ENCODE measurements around the gene RDH16. TPM values are rescaled to one million over a fixed set of nuclear protein-coding genes. Genes with fewer than 3 reads are reported as not detected.
A peak's percentile ranks its signal among the peaks of the same experiment; 100 is the strongest.

The RDH16 gene, protein sequence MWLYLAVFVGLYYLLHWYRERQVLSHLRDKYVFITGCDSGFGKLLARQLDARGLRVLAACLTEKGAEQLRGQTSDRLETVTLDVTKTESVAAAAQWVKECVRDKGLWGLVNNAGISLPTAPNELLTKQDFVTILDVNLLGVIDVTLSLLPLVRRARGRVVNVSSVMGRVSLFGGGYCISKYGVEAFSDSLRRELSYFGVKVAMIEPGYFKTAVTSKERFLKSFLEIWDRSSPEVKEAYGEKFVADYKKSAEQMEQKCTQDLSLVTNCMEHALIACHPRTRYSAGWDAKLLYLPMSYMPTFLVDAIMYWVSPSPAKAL
- total RNA-seq (under 1 TPM; 0.13 to 0.31 TPM), polyA plus RNA-seq (0.20 TPM)

DNA sequence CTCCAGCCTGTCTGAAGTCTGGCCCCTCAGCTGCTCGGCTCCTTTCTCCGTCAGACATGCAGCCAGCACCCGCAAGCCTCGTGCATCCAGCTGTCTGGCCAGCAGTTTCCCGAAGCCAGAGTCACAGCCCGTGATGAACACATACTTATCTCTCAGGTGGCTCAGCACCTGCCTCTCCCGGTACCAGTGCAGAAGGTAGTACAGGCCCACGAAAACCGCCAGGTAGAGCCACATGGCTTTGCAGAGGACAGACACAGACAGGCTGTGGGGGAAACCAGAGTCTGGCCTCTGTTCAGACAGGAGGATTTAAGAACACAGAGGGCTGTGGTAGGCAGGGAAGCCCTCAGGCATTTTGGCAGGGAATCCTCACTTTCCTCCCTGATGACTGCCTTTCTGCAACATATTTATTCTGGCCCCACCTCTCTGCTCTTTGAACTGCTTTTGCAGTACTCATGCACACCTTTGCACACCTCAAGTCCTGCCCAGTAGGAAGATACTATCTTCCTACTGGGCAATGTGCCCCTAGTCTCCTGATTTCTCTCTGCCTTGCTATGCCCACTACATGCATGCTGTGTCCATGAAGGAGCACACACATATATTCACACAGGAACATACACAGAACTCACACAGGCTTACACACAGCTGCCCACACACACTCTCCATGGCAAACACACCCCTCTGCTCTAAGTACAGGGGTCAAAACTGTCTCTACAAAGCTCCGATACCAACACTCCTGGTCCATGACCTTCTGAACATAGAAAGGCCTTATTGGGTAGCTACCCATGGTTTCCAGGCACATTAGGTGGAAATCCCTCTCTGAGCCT, at the start of gene RDH16:
RDH16 (minus strand) TSS at position 380 of the 824 bp plus-strand sequence; CDS start at position 234, 146 bp downstream.
- H3K4me3 ChIP-seq (ENCODE audit: low read length) = no peak within 1 kb of the TSS
- Mint-ChIP-seq H3K27ac (no peak within 1 kb of the TSS), H3K27me3 (peaks cover 8 to 17% of the 10 kb centered on the region in 2 donors), H3K9me3 (peaks cover 0 to 16% (median 5%) of the 10 kb centered on the region in 5 donors), H3K4me3 (no peak within 1 kb of the TSS), H3K36me3 (peaks cover 2 to 30% (median 11%) of the 10 kb centered on the region in 3 donors), H3K4me1 (no peaks in the 10 kb centered on the region)
- no peaks in the 10 kb centered on the region for H3K9me3 ChIP-seq (ENCODE audit: low read length)
- H3K36me3 ChIP-seq (ENCODE audit: insufficient read depth, low read length) = no peaks in the 10 kb centered on the region
- ChIA-PET CTCF (no interaction called here), POLR2A (no interaction called here)
- H3K27me3 ChIP-seq (ENCODE audit: insufficient read depth, low read length, poor library complexity, severe bottlenecking) = no peaks in the 10 kb centered on the region
- H3K27ac ChIP-seq (ENCODE audit: low read depth, low read length) = no peak within 1 kb of the TSS
- no peaks in the 10 kb centered on the region for H3K4me1 ChIP-seq (ENCODE audit: insufficient read depth, low read length)
- DNase-seq = no peak

DNA sequence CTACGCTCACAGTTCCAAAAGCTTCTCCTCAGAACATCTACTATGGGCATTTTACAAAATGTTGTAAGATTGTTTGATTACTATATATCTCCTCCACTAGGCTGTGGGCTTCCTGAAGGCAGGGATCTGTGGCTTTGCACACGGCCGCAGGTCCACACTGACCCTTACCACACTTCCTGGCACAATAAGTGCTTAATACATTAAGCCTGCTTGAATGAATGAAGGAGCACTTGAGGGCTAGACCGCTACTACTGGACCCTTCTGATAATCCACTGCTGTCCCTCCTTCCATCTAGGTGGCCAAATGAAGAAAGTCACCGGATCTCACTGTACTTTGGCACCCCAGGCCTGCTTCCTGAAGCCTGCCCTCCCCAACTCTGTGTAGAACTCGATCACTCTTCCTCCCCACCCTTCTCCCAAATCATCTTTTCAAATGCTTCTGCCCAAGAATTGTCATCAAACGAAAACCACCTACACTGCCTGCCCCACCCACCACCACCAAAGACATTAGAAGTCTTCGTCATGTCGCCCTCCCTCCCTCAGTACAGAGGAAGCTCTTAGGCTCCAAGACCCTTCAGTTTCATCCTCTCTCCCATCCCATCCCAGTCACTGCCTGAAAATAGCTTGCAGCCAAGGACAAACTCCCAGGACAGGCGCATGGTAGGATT, 49.5 kb upstream of the RDH16 start:
- Mint-ChIP-seq H3K4me3 (peak overlapping the region; percentile 81 to 92 (median 86)), H3K4me1 (peaks cover 47 to 68% (median 63%) of the 10 kb centered on the region in 3 donors), H3K36me3 (peaks cover 4 to 35% (median 7%) of the 10 kb centered on the region in 3 donors), H3K9me3 (no peaks in the 10 kb centered on the region), H3K27me3 (no peaks in the 10 kb centered on the region), H3K27ac (peak overlapping the region; percentile 69 to 94 (median 84))
- no peaks in the 10 kb centered on the region for H3K9me3 ChIP-seq (ENCODE audit: low read length)
- no peaks in the 10 kb centered on the region for H3K27me3 ChIP-seq (ENCODE audit: insufficient read depth, low read length, poor library complexity, severe bottlenecking)
- peaks cover 22% of the 10 kb centered on the region for H3K36me3 ChIP-seq (ENCODE audit: insufficient read depth, low read length)
- peak in 1 of 5 donors; percentile 33 for DNase-seq
- peak overlapping the region; percentile 33 for H3K4me3 ChIP-seq (ENCODE audit: low read length)
- peaks cover 56% of the 10 kb centered on the region for H3K4me1 ChIP-seq (ENCODE audit: insufficient read depth, low read length)
- no peak overlapping the region for H3K27ac ChIP-seq (ENCODE audit: low read depth, low read length)
- CTCF ChIA-PET = interaction anchor here (1.2 to 1.9 kb wide), 3 partner anchors 10 to 105 kb away, joined by 5 to 10 read pairs (median 7); partner anchors contain the start of gene STAT6
- POLR2A ChIA-PET = interaction anchor here (1.0 to 1.2 kb wide), 2 partner anchors 105 to 282 kb away, joined by 7 to 10 read pairs; partner anchors contain the start of gene NACA

GRCh38 chr12:57005980-57006808, 48.8 kb upstream of the RDH16 start, which contains the start of gene ZBTB39:
ZBTB39 (minus strand) TSS chr12:57006546; CDS start chr12:57004917, 1,629 bp downstream.
- no peaks in the 10 kb centered on the region for H3K27me3 ChIP-seq (ENCODE audit: insufficient read depth, low read length, poor library complexity, severe bottlenecking)
- ChIA-PET POLR2A (interaction anchor here (1.2 kb wide), 1 partner anchor 106 kb away, joined by 10 read pairs; no protein-coding TSS in a partner anchor), CTCF (interaction anchor here (1.2 to 3.7 kb wide), 6 partner anchors 10 to 249 kb away, joined by 3 to 19 read pairs (median 4); partner anchors contain the start of gene STAT6)
- peaks cover 56% of the 10 kb centered on the region for H3K4me1 ChIP-seq (ENCODE audit: insufficient read depth, low read length)
- H3K9me3 ChIP-seq (ENCODE audit: low read length) = no peaks in the 10 kb centered on the region
- peaks cover 47 to 68% (median 63%) of the 10 kb centered on the region in 3 donors for H3K4me1 Mint-ChIP-seq
- peak within 1 kb of the TSS; percentile 66 for H3K4me3 ChIP-seq (ENCODE audit: low read length)
- peaks cover 4 to 43% (median 7%) of the 10 kb centered on the region in 3 donors for H3K36me3 Mint-ChIP-seq
- peak within 1 kb of the TSS; percentile 84 to 96 (median 90) for H3K27ac Mint-ChIP-seq
- H3K9me3 Mint-ChIP-seq = no peaks in the 10 kb centered on the region
- H3K27ac ChIP-seq (ENCODE audit: low read depth, low read length) = peak within 1 kb of the TSS; percentile 55
- DNase-seq = peak; percentile 61 to 78 (median 65)
- H3K4me3 Mint-ChIP-seq = peak within 1 kb of the TSS; percentile 88 to 96 (median 92)
- no peaks in the 10 kb centered on the region for H3K27me3 Mint-ChIP-seq
- peaks cover 22% of the 10 kb centered on the region for H3K36me3 ChIP-seq (ENCODE audit: insufficient read depth, low read length)

DNA sequence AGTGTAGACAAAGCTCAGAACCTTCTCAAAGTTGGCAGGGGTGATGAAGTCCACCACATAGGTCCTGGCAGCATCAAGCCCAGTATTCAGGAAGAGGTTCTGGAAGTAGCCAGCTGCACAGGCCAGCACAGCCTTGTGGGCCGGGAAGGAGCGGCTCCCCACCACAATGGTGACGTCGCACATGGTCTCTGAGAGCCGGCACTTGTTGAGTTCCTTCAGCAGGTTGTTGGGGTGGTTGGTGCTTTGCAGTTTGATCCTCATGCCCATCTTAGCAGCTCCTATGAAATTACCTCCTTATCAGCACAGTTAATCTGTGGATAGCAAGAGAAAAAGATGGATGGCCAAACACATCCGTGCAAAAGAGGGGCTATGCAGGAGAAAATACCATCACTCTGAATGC, 47.2 kb upstream of the RDH16 start:
- no peaks in the 10 kb centered on the region for H3K9me3 ChIP-seq (ENCODE audit: low read length)
- DNase-seq = no peak
- Mint-ChIP-seq H3K27ac (peak overlapping the region in 2 of 8 donors; percentile 32 to 92), H3K36me3 (peaks cover 4 to 57% (median 7%) of the 10 kb centered on the region in 3 donors), H3K4me3 (peak overlapping the region in 6 of 7 donors; percentile 76 to 96 (median 91)), H3K27me3 (no peaks in the 10 kb centered on the region), H3K9me3 (no peaks in the 10 kb centered on the region), H3K4me1 (peaks cover 52 to 81% (median 73%) of the 10 kb centered on the region in 3 donors)
- ChIA-PET POLR2A (interaction anchor here (0.9 kb wide), 1 partner anchor 84 kb away, joined by 3 read pairs; no protein-coding TSS in a partner anchor), CTCF (interaction anchor here (1.0 to 4.6 kb wide), 9 partner anchors 10 to 248 kb away, joined by 3 to 23 read pairs (median 4); partner anchors contain the start of gene STAT6)
- H3K4me3 ChIP-seq (ENCODE audit: low read length) = no peak overlapping the region
- no peaks in the 10 kb centered on the region for H3K27me3 ChIP-seq (ENCODE audit: insufficient read depth, low read length, poor library complexity, severe bottlenecking)
- no peak overlapping the region for H3K27ac ChIP-seq (ENCODE audit: low read depth, low read length)
- peaks cover 24% of the 10 kb centered on the region for H3K36me3 ChIP-seq (ENCODE audit: insufficient read depth, low read length)
- peaks cover 57% of the 10 kb centered on the region for H3K4me1 ChIP-seq (ENCODE audit: insufficient read depth, low read length)

GRCh38 chr12:57003395-57003794, 46.0 kb upstream of the RDH16 start:
- H3K27ac Mint-ChIP-seq = no peak overlapping the region
- peaks cover 58 to 93% (median 85%) of the 10 kb centered on the region in 3 donors for H3K4me1 Mint-ChIP-seq
- peaks cover 4 to 66% (median 8%) of the 10 kb centered on the region in 3 donors for H3K36me3 Mint-ChIP-seq
- H3K9me3 ChIP-seq (ENCODE audit: low read length) = no peaks in the 10 kb centered on the region
- H3K4me3 Mint-ChIP-seq = peak overlapping the region in 2 of 7 donors; percentile 12 to 35
- CTCF ChIA-PET = interaction anchor here (1.1 to 4.6 kb wide), 4 partner anchors 16 to 246 kb away, joined by 3 to 23 read pairs (median 12); partner anchors contain the start of gene STAT6
- no peaks in the 10 kb centered on the region for H3K27me3 Mint-ChIP-seq
- POLR2A ChIA-PET = no interaction called here
- H3K27me3 ChIP-seq (ENCODE audit: insufficient read depth, low read length, poor library complexity, severe bottlenecking) = no peaks in the 10 kb centered on the region
- H3K27ac ChIP-seq (ENCODE audit: low read depth, low read length) = no peak overlapping the region
- no peak overlapping the region for H3K4me3 ChIP-seq (ENCODE audit: low read length)
- H3K9me3 Mint-ChIP-seq = no peaks in the 10 kb centered on the region
- peaks cover 26% of the 10 kb centered on the region for H3K36me3 ChIP-seq (ENCODE audit: insufficient read depth, low read length)
- peaks cover 59% of the 10 kb centered on the region for H3K4me1 ChIP-seq (ENCODE audit: insufficient read depth, low read length)
- DNase-seq = no peak

DNA sequence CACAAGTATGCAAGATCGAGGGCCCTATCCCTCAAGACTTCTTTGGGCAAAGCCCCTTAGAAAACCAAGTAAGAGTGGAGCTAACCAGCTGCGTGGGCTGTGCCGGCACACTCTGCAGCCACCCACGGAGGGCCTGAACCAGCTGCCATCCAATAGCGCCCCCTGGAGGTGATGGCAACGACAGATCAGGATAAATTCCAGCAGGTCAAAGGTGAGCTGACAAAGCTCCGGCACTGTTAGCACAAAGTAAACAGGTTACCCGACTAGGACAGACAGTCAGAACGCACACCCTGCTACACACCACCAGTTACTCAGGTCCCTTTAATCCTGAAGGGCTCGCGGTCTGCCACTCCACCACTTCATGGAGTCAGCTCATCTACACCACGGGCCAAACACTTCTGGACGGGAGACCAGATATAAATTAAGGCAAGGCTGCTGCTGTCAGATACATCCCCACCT, 44.1 kb upstream of the RDH16 start:
- Mint-ChIP-seq H3K27me3 (no peaks in the 10 kb centered on the region), H3K4me1 (peaks cover 48 to 79% (median 73%) of the 10 kb centered on the region in 3 donors), H3K27ac (peak overlapping the region in 3 of 8 donors; percentile 15 to 74 (median 45)), H3K4me3 (peak overlapping the region in 2 of 7 donors; percentile 27 to 41), H3K9me3 (no peaks in the 10 kb centered on the region), H3K36me3 (peaks cover 4 to 81% (median 17%) of the 10 kb centered on the region in 3 donors)
- peaks cover 40% of the 10 kb centered on the region for H3K4me1 ChIP-seq (ENCODE audit: insufficient read depth, low read length)
- CTCF ChIA-PET = interaction anchor here (0.6 to 4.6 kb wide), 17 partner anchors 9 to 487 kb away, joined by 3 to 23 read pairs (median 3); no protein-coding TSS in a partner anchor
- no peaks in the 10 kb centered on the region for H3K27me3 ChIP-seq (ENCODE audit: insufficient read depth, low read length, poor library complexity, severe bottlenecking)
- no peak overlapping the region for H3K4me3 ChIP-seq (ENCODE audit: low read length)
- POLR2A ChIA-PET = interaction anchor here (0.8 kb wide), 1 partner anchor 105 kb away, joined by 3 read pairs; no protein-coding TSS in a partner anchor
- DNase-seq = peak; percentile 54 to 76 (median 62)
- peaks cover 26% of the 10 kb centered on the region for H3K36me3 ChIP-seq (ENCODE audit: insufficient read depth, low read length)
- H3K27ac ChIP-seq (ENCODE audit: low read depth, low read length) = no peak overlapping the region
- no peaks in the 10 kb centered on the region for H3K9me3 ChIP-seq (ENCODE audit: low read length)
